ENCODE measurements around the gene DCX.

Gene DCX

GRCh38 chrX:111309083-111309482 is 102.9 kb downstream of the DCX start:
- no peak for DNase-seq (ENCODE audit: low read depth)

GRCh38 chrX:111308039-111308438 is 104.0 kb downstream of the DCX start:
- DNase-seq (ENCODE audit: low read depth): no peak

GRCh38 chrX:111302284-111302683 is 109.7 kb downstream of the DCX start:
- DNase-seq (ENCODE audit: low read depth): no peak

- no peak for DNase-seq (ENCODE audit: low read depth)
These were observed 123.2 kb downstream of the DCX start for GRCh38 chrX:111288841-111289240.

GRCh38 chrX:111284631-111285293 is 127.2 kb downstream of the DCX start:
- no peak for DNase-seq (ENCODE audit: low read depth)

GRCh38 chrX:111283446-111283845 is 128.5 kb downstream of the DCX start:
- no peak for DNase-seq (ENCODE audit: low read depth)

- no peak for DNase-seq (ENCODE audit: low read depth)
These were observed 129.0 kb downstream of the DCX start for GRCh38 chrX:111282991-111283390.

GRCh38 chrX:111282139-111282538 is 129.9 kb downstream of the DCX start:
- DNase-seq (ENCODE audit: low read depth): no peak

- no peak for DNase-seq (ENCODE audit: low read depth)
These were observed 141.7 kb downstream of the DCX start, which contains the start of gene CAPN6 for GRCh38 chrX:111270339-111270738. CAPN6 (minus strand) TSS chrX:111270483; CDS start chrX:111263936, 6,547 bp downstream.

- DNase-seq (ENCODE audit: low read depth): no peak
These were observed 143.5 kb downstream of the DCX start for GRCh38 chrX:111268506-111268905.

- no peak for DNase-seq (ENCODE audit: low read depth)
These were observed 146.5 kb downstream of the DCX start for GRCh38 chrX:111265486-111265885.

GRCh38 chrX:111264385-111264784 is 147.6 kb downstream of the DCX start:
- no peak for DNase-seq (ENCODE audit: low read depth)

- no peak for DNase-seq (ENCODE audit: low read depth)
These were observed 149.9 kb downstream of the DCX start for GRCh38 chrX:111262086-111262485.

GRCh38 chrX:111260451-111260850 is 151.5 kb downstream of the DCX start:
- DNase-seq (ENCODE audit: low read depth): no peak

- no peak for DNase-seq (ENCODE audit: low read depth)
These were observed 152.4 kb downstream of the DCX start for GRCh38 chrX:111259559-111259958.

- DNase-seq (ENCODE audit: low read depth): no peak
These were observed 154.3 kb downstream of the DCX start for GRCh38 chrX:111257733-111258132.

GRCh38 chrX:111254896-111255693 is 156.9 kb downstream of the DCX start:
- DNase-seq (ENCODE audit: low read depth): no peak

GRCh38 chrX:111244235-111244750 is 167.7 kb downstream of the DCX start:
- DNase-seq (ENCODE audit: low read depth): no peak

All from HS-5 (cell line).